ENCODE results near the gene ZEB1. TPM values are rescaled to one million over a fixed set of nuclear protein-coding genes. Genes with fewer than 3 reads are reported as not detected.

Gene ZEB1
- total RNA-seq, 1 experiment from 2014 or later = 31.5 TPM

GRCh38 chr10:31274310-31274709 lies 44.7 kb upstream of the ZEB1 start:
- ChIA-PET CTCF (no interaction called here), POLR2A (no interaction called here)
- intact Hi-C loops (cut with micrococcal nuclease; ENCODE audit: unreplicated experiment) (no loop called here), in situ Hi-C loops (cut with HindIII; ENCODE audit: low pct_unique_long_range_greater_than_20kb, low sequenced_read_pairs) (no loop called here)
- no TSS peak for BruUV-seq (replicated peaks)
- TF ChIP-seq SIN3A (IDR thresholded peaks at IDR 0.05; ENCODE audit: borderline replicate concordance, insufficient read depth, low read depth, low read length) = no peak
- no peak for TF ChIP-seq REST (IDR thresholded peaks at IDR 0.05; ENCODE audit: insufficient read depth in 1 of 2, low read depth in 2 of 2, low read length in 1 of 2)
- TF ChIP-seq CTCF (IDR thresholded peaks at IDR 0.05) = no peak
- no peak for TF ChIP-seq TCF7L2 (IDR thresholded peaks at IDR 0.05; ENCODE audit: low read depth, low read length)
- TF ChIP-seq POLR2AphosphoS5 (IDR thresholded peaks at IDR 0.05; ENCODE audit: low read depth, low read length) = no peak
- Histone ChIP-seq H3K4me3 (ENCODE audit: low read depth in 2 of 2, low read length in 2 of 2) (no peak overlapping the region), H3K27me3 (ENCODE audit: control insufficient read depth, insufficient read depth, low read length) (no peaks in the 10 kb centered on the region), H3K9me3 (ENCODE audit: control insufficient read depth, insufficient read depth, low read depth, low read length) (no peaks in the 10 kb centered on the region), H3K36me3 (ENCODE audit: control insufficient read depth, insufficient read depth, low read length) (no peaks in the 10 kb centered on the region), H3K4me1 (ENCODE audit: control insufficient read depth, insufficient read depth, low read length) (no peaks in the 10 kb centered on the region), H3K27ac (ENCODE audit: low read length) (no peak overlapping the region)
- no peak for ATAC-seq
- no peak for DNase-seq (ENCODE audit: low read depth, low spot score)

- POLR2A ChIA-PET = interaction anchor here (0.7 kb wide), 1 partner anchor 362 kb away, joined by 7 read pairs; no protein-coding TSS in a partner anchor
- TF ChIP-seq CTCF (IDR thresholded peaks at IDR 0.05) (no peak), TCF7L2 (IDR thresholded peaks at IDR 0.05; ENCODE audit: low read depth, low read length) (no peak), POLR2AphosphoS5 (IDR thresholded peaks at IDR 0.05; ENCODE audit: low read depth, low read length) (no peak), SIN3A (IDR thresholded peaks at IDR 0.05; ENCODE audit: borderline replicate concordance, insufficient read depth, low read depth, low read length) (no peak), REST (IDR thresholded peaks at IDR 0.05; ENCODE audit: insufficient read depth in 1 of 2, low read depth in 2 of 2, low read length in 1 of 2) (no peak)
- Histone ChIP-seq H3K9me3 (ENCODE audit: control insufficient read depth, insufficient read depth, low read depth, low read length) (no peaks in the 10 kb centered on the region), H3K4me1 (ENCODE audit: control insufficient read depth, insufficient read depth, low read length) (no peaks in the 10 kb centered on the region), H3K4me3 (ENCODE audit: low read depth in 2 of 2, low read length in 2 of 2) (no peak overlapping the region), H3K27me3 (ENCODE audit: control insufficient read depth, insufficient read depth, low read length) (no peaks in the 10 kb centered on the region; the same call in 1 of the 2 replicates), H3K27ac (ENCODE audit: low read length) (no peak overlapping the region), H3K36me3 (ENCODE audit: control insufficient read depth, insufficient read depth, low read length) (no peaks in the 10 kb centered on the region; the same call in 1 of the 2 replicates)
- CTCF ChIA-PET = no interaction called here
- BruUV-seq (replicated peaks) = no TSS peak
- intact Hi-C loops (cut with micrococcal nuclease; ENCODE audit: unreplicated experiment) = no loop called here
- in situ Hi-C loops (cut with HindIII; ENCODE audit: low pct_unique_long_range_greater_than_20kb, low sequenced_read_pairs) = no loop called here
- DNase-seq (ENCODE audit: low read depth, low spot score) (no peak), ATAC-seq (no peak)
Observed at GRCh38 chr10:31278279-31278941, 40.6 kb upstream of the ZEB1 start.
